GM10266 (cell line): ENCODE data around the gene SELENOV.

Experiments used
- DNase-seq: peaks from one replicate; pipeline ENCODE4 v3.0.0; 2012; ENCODE audit errors: extremely low spot score
- CTCF ChIP-seq: IDR thresholded peaks from 2 replicates; pipeline ENCODE4 v1.5.1; 2012; ENCODE audit warnings: mild to moderate bottlenecking, low read depth; ENCODE audit not compliant: control insufficient read depth, insufficient read depth; ENCODE audit errors: missing control alignments

Gene SELENOV

GRCh38 chr19:39546599-39546998 is 31.7 kb downstream of the SELENOV start:
- no peak for DNase-seq
- TF ChIP-seq CTCF = no peak

- no peak for DNase-seq
- no peak for TF ChIP-seq CTCF
Observed at GRCh38 chr19:39550197-39550596, 35.3 kb downstream of the SELENOV start.

- TF ChIP-seq CTCF = no peak
- no peak for DNase-seq
Observed at GRCh38 chr19:39553082-39553652, 38.2 kb downstream of the SELENOV start.

- no peak for TF ChIP-seq CTCF
Observed at GRCh38 chr19:39554701-39555311, 39.9 kb downstream of the SELENOV start.

GRCh38 chr19:39555883-39556282 is 40.9 kb downstream of the SELENOV start:
- no peak for TF ChIP-seq CTCF
- no peak for DNase-seq

More at GRCh38 chr19:39554701-39555311, 39.9 kb downstream of the SELENOV start:
- no peak for DNase-seq

GRCh38 chr19:39557811-39558623 is 43.1 kb downstream of the SELENOV start:
- TF ChIP-seq CTCF = no peak
- peak; percentile 49 for DNase-seq

GRCh38 chr19:39558624-39559117 is 43.7 kb downstream of the SELENOV start:
- DNase-seq = no peak
- TF ChIP-seq CTCF = no peak
